HL-60/S4 treated with retinoic acid at 250 ng/mL for 4 days and 3 days (cell line): ENCODE results near the gene WDFY3.

Experiments
- in situ Hi-C: fragments of 300-500 bp; cut with MboI; formaldehyde crosslinking; loops from 2 replicates; pipeline ENCODE4 v1.7.0; 2022; ENCODE audit warnings: low sequenced_read_pairs

Gene WDFY3, protein sequence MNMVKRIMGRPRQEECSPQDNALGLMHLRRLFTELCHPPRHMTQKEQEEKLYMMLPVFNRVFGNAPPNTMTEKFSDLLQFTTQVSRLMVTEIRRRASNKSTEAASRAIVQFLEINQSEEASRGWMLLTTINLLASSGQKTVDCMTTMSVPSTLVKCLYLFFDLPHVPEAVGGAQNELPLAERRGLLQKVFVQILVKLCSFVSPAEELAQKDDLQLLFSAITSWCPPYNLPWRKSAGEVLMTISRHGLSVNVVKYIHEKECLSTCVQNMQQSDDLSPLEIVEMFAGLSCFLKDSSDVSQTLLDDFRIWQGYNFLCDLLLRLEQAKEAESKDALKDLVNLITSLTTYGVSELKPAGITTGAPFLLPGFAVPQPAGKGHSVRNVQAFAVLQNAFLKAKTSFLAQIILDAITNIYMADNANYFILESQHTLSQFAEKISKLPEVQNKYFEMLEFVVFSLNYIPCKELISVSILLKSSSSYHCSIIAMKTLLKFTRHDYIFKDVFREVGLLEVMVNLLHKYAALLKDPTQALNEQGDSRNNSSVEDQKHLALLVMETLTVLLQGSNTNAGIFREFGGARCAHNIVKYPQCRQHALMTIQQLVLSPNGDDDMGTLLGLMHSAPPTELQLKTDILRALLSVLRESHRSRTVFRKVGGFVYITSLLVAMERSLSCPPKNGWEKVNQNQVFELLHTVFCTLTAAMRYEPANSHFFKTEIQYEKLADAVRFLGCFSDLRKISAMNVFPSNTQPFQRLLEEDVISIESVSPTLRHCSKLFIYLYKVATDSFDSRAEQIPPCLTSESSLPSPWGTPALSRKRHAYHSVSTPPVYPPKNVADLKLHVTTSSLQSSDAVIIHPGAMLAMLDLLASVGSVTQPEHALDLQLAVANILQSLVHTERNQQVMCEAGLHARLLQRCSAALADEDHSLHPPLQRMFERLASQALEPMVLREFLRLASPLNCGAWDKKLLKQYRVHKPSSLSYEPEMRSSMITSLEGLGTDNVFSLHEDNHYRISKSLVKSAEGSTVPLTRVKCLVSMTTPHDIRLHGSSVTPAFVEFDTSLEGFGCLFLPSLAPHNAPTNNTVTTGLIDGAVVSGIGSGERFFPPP (N-terminal part only)

DNA sequence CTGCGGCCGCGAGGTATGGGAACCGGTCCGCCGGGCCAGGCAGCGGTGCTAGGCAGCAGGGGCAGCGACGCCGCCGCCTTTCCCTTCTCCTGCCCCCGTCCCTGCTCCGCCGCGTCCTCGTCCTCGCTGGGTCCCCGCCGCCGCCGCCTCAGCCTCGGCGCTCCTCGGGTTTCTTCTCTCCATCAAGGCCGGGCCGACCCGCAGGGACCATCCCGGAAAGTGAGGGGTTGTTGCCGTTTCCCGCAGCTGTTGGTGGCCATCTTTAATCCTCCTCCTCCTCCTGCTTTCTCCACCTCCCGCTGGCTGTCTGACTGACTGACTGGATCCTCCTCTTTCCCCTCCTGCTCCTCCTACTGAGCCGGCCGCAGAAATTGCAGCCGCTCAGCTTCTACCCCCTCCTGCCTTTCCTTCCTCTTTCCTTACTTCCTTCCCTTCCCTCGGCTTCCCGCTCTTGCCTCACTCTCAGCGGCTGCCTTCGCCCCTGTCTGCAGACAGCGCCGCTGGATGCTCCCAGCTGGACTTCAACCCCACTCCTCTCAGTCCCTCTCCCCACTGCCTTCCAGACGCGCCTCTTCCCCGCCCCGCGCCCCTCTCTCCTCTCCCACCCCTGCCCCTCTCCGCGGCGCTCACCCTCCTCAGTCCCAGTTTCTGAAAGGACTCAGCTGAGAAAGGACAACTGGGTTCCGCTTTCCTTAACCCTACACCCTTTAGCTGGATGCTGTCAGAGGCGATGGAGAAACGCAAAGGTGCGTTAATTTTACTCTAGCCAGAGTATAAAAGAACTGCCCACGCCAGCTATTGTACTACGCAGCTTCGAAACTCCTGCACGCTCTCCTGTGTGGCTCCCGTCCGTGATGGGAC is at the start of gene WDFY3:
TSS of gene WDFY3 (minus strand) at position 309 of the 861 bp plus-strand sequence. CDS start 106,099 bp downstream, outside the sequence.
- in situ Hi-C loops: loop anchor here (25.0 kb wide), 1 partner anchor 204 kb away; no protein-coding TSS in a partner anchor

DNA sequence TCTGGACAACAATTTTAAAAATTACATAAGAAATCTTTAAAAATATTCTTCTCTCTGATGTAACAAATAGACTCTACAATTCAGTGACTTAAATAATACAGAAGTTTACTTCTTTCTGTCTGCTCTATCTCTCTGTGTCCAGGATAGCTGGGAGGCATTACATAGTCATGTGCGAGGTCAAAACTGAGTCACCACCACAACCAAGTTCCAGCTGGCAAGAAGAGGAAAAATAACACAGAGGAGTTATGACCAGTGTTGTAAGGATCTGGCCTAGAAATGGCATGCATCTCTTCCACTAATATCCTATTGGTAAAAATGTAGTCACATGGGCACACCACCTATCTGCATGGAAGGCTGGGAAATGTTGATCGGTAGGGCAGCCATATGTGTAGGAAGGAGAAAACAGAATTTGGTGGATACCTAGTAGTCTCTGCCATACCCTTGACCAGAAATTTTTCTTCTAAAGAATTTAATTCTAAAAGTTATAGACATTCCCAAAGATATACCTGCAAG is 39.4 kb upstream of the WDFY3 start:
- in situ Hi-C loops: no loop called here

DNA sequence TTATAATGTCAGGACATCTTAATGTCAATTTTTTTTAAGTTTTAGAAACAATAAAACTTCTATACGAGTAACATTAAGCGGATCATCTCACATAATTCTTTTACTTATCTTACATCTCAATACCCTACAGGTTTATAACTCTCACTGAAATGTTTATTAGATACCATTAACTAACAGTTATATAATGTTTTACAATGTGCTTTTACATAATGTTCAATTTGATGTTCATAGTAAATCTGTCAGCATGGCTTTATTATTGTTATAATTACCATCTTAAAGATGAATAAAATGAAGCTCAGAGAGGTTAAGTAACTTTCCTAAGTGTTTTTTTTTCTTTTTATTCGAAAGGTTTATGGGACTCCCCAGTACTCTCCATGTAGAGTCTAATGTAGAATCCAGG is 33.9 kb upstream of the WDFY3 start:
- in situ Hi-C loops: no loop called here

DNA sequence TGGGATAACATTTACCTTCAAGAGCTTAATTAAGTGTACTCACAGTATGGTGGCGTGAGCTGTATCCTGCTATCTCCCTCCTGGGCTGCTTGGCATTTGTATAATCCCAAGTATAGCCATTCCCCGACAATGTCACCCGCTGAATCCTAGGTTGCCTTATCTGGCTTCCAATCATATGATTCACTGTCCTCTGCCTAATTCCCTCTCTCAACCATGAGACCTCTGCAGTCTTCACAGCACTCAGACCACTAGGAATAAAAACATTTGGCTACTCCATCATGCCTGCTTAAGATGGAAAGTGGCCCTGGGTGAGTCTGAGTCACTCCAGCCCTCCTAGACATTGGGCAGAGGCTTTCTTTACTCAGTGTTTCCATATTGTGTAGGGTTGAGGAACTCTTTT is 28.9 kb upstream of the WDFY3 start:
- in situ Hi-C loops: no loop called here

GRCh38 chr4:84994280-84994679 is 27.8 kb upstream of the WDFY3 start:
- in situ Hi-C loops: no loop called here

- in situ Hi-C loops: no loop called here
Observed at GRCh38 chr4:84985952-84986351, 19.5 kb upstream of the WDFY3 start.

DNA sequence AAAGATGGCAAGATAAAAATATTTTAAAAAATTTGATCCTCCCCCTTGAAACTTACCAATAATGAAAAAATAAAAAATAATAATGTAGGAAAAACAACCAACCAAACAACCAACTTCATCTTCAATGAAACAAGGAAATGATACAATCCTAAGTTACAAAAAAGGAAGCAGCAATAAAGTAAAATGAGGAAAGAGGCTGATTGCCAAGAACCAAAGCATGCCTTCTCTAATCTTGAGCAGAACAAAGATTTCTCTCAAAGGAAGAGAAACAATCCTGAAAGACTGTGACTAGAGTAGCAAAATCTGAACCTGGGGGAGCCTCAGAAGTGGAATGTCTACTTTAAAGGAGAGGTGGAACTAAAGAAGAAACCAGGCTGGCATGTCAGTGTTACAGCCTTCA is 10.9 kb upstream of the WDFY3 start:
- in situ Hi-C loops: no loop called here

- in situ Hi-C loops: loop anchor here (25.0 kb wide), 1 partner anchor 212 kb away; no protein-coding TSS in a partner anchor
Observed at GRCh38 chr4:84973856-84974255, 7.4 kb upstream of the WDFY3 start.

DNA sequence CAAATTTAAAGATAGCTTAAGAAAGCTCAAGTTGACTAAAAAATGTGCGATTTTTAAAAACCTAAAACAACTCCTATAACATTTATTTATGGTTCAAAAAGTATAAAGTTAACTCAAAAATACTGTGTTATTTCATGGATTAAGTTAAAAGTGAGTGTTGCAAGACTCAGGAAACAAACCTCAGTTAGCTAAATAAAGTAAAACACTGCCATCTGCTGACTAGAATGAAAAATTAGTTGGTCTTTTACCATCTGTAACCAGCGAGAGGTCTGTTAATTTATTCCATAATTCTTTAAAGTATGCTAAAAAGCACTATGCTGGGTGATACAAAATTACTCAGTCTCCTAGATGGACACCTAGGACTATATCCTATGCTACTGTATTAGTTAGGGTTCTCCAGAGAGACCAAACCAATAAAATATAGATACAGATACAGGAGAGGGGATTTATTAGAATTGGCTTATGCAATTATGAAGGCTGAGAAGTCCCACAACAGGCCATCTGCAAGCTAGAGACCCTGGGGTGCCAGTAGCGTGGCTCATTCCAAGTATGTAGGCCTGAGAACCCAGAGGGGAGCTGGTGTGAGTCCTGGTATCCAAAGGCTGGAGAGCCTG is 4.9 kb upstream of the WDFY3 start:
- in situ Hi-C loops: loop anchor here (25.0 kb wide), 1 partner anchor 209 kb away; no protein-coding TSS in a partner anchor

DNA sequence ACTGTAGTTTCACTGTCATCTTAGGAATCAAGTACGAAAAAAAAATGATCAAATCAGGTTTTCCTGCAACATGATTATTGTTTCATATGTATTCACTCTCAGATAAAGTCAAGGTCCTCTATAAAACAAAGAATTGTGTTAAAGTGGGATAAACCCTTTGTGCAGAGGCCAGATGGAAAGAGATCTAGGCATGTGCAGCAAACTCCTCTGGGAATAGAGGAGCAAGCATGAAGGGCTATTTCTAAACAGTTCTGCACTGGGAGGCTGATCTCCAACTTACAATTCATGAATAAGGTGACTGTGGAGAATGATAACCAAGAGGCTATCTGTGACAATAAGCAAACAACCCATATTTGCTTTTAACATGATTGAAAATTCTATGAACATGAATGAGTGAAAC is 2.4 kb upstream of the WDFY3 start:
- in situ Hi-C loops: loop anchor here (25.0 kb wide), 1 partner anchor 207 kb away; no protein-coding TSS in a partner anchor

DNA sequence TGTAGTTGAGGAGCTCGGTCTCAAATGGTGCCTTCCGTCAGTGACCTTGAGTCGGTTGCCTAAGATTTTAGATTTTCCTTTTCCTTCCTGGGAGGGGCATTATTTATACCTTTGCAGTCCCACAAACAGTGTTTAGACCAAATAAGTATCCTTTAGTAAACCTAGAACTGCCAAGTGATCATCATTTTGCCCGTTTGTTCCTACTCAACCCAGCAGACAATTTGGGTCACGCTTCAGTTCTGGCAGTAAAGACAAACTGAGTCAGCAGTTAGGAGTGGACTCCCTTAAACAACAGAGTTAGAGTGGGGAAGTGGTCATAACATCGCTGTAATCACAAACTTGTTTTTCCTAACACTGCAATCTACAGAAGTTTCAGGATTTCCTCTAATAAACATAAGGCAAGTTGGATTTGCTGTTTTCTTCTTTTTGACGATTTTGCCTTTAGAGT is 777 bp upstream of the WDFY3 start:
- in situ Hi-C loops: loop anchor here (25.0 kb wide), 1 partner anchor 205 kb away; no protein-coding TSS in a partner anchor

GRCh38 chr4:84965553-84966381 is 723 bp downstream of the WDFY3 start:
- in situ Hi-C loops: loop anchor here (25.0 kb wide), 1 partner anchor 203 kb away; no protein-coding TSS in a partner anchor

GRCh38 chr4:84964995-84965552 is 1.4 kb downstream of the WDFY3 start:
- in situ Hi-C loops: loop anchor here (25.0 kb wide), 1 partner anchor 203 kb away; no protein-coding TSS in a partner anchor

DNA sequence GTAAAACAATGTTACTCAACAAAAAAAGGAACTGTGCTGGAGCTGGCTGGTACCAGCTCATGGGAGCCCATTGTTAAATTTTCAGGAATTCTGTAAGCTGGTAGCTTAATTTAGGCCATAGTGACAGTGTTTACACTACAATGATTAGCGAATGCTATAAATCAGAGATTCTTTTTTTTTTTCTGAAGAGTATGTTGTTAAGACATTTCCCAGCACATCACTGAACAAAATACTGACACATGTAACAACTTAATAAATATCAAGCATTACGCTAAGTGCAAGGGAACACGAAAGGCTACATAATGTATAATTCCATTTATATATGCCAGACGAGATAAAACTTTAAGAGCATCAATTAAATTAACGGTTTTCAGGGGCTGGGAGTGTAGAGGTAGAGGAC is 4.4 kb downstream of the WDFY3 start:
- in situ Hi-C loops: loop anchor here (25.0 kb wide), 1 partner anchor 200 kb away; no protein-coding TSS in a partner anchor

- in situ Hi-C loops: loop anchor here (25.0 kb wide), 1 partner anchor 196 kb away; no protein-coding TSS in a partner anchor
Observed at GRCh38 chr4:84958434-84958833, 8.1 kb downstream of the WDFY3 start.

GRCh38 chr4:84957514-84958420 is 8.7 kb downstream of the WDFY3 start:
- in situ Hi-C loops: loop anchor here (25.0 kb wide), 1 partner anchor 195 kb away; no protein-coding TSS in a partner anchor

DNA sequence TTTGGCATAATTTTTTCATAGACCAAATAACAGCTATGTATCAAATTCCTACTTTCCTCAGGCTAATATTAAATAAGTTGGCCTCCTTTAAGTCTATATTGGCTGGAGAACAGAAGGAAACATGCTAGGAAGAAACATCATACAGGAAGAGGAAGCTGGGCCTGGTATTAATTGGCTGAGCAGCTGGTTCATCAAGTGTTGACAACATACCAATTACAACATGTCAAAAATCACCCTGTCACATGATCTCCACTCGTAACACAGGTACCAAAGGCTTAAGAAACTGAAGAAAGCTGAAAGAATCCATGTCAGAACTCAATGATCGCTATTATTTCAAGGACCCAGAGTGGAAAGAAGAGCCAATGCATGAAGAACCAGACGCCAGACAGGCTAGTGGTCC is 10.5 kb downstream of the WDFY3 start:
- in situ Hi-C loops: loop anchor here (25.0 kb wide), 1 partner anchor 194 kb away; no protein-coding TSS in a partner anchor
